Measurements from ENCODE around the gene ZNF423. TPM values are rescaled to one million over a fixed set of nuclear protein-coding genes. Genes with fewer than 3 reads are reported as not detected.

Gene ZNF423
- total and polyA plus RNA-seq, 4 donors, result 16.9 to 43.0 (median 34.4) TPM

DNA sequence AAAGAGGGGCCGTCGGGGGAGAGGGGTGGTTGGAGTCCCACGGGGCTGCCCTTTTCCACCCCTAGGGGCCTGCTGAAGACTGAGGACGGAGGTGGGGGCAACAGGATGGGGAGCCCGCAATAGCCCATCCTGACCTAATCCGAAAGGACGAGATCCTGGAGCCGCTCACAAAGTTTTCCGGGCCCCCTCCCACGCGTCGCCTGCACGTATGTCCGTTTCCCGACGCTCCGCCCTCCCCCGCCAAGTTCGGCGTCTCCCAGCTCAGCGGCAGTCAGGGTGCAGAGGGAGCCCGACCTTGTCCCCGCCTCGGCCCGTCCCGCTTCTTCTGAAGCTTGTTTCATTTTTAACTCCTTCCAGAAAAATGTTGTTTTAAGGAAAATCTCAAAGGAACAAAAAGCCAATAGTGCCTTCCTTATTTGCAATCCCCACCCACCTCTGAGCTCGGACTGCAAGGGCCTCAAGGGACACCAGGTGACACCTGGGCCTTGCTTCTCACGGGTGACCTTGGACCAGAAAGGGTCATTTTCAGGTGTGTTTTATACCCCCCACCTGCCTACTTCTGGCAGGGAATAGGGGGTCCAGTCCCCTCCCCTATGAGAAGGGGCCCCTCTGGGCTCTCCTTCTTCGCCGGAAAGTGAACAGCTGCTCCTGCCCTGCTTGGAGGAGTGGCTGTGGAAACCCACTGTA lies 3.4 kb upstream of the ZNF423 start:
- peaks cover 27% of the 10 kb centered on the region for H3K4me1 ChIP-seq (ENCODE audit: control insufficient read depth, insufficient read depth, low read length)
- H3K9me3 ChIP-seq (ENCODE audit: control insufficient read depth, insufficient read depth, low read length), result no peaks in the 10 kb centered on the region
- no peaks in the 10 kb centered on the region for H3K36me3 ChIP-seq (ENCODE audit: control insufficient read depth, insufficient read depth, low read length)
- H3K27me3 ChIP-seq (ENCODE audit: control insufficient read depth, insufficient read depth, low read length), result peaks cover 14% of the 10 kb centered on the region
- WGBS (ENCODE audit: insufficient coverage), result 2% methylated on average over 23 of the region's 30 CpGs
- H3K27ac ChIP-seq (ENCODE audit: low read depth, low read length), result peak overlapping the region; percentile 83
- peak in 1 of 6 donors; percentile 73 for DNase-seq (ENCODE audit: low read depth in 4 of 6, low spot score in 6 of 6)
- peak overlapping the region; percentile 43 for H3K4me3 ChIP-seq (ENCODE audit: low read depth, low read length)

GRCh38 chr16:49858200-49859124 lies 2.5 kb upstream of the ZNF423 start:
- Histone ChIP-seq H3K27me3 (ENCODE audit: control insufficient read depth, insufficient read depth, low read length) (peaks cover 14% of the 10 kb centered on the region), H3K9me3 (ENCODE audit: control insufficient read depth, insufficient read depth, low read length) (no peaks in the 10 kb centered on the region), H3K36me3 (ENCODE audit: control insufficient read depth, insufficient read depth, low read length) (no peaks in the 10 kb centered on the region), H3K4me3 (ENCODE audit: low read depth, low read length) (peak overlapping the region; percentile 61), H3K4me1 (ENCODE audit: control insufficient read depth, insufficient read depth, low read length) (peaks cover 31% of the 10 kb centered on the region), H3K27ac (ENCODE audit: low read depth, low read length) (peak overlapping the region; percentile 83)
- DNase-seq (ENCODE audit: low read depth in 4 of 6, low spot score in 6 of 6), result peak in 2 of 6 donors; percentile 51 to 87
- under 1% methylated on average over 84 of the region's 90 CpGs for WGBS (ENCODE audit: insufficient coverage)

GRCh38 chr16:49857423-49858181 lies 1.7 kb upstream of the ZNF423 start:
- peaks cover 14% of the 10 kb centered on the region for H3K27me3 ChIP-seq (ENCODE audit: control insufficient read depth, insufficient read depth, low read length)
- peaks cover 36% of the 10 kb centered on the region for H3K4me1 ChIP-seq (ENCODE audit: control insufficient read depth, insufficient read depth, low read length)
- H3K36me3 ChIP-seq (ENCODE audit: control insufficient read depth, insufficient read depth, low read length), result no peaks in the 10 kb centered on the region
- no peaks in the 10 kb centered on the region for H3K9me3 ChIP-seq (ENCODE audit: control insufficient read depth, insufficient read depth, low read length)
- DNase-seq (ENCODE audit: low read depth in 4 of 6, low spot score in 6 of 6), result peak in 2 of 6 donors; percentile 48 to 71
- WGBS (ENCODE audit: insufficient coverage), result 0% methylated on average over 52 of the region's 52 CpGs
- H3K4me3 ChIP-seq (ENCODE audit: low read depth, low read length), result peak overlapping the region; percentile 61
- no peak overlapping the region for H3K27ac ChIP-seq (ENCODE audit: low read depth, low read length)

DNA sequence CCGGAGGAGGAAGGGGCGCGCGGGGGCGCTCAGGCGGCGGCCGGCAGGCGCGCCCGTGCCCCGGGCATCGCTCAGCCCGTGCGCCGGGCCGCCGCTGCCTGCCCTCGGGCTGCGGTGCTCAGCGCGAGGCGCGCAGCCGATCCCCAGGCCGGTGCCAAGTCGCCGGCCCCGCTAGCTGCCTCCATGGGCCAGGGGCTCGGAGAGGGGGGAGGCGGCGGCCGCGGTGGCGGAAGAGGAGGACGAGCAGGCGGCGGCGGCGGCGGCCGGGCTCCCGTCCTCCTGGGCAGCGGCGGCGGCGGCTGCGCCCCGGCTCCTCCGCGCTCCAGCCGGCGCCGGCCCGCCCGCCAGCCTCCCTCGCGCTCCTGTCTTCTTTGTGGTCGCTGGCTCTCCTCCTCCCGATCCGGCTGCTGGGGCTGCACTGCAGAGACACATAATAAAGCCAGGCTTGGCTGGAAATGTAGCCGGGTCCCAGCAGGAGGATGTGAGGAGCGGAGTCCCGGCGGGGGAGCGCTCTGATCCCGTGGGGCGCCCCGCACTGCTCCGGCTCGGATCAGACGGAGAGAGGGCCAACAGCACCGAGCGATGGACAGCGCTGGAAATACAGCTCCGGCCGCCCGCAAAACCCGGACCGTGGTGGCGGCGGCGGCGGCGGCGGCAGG lies 889 bp upstream of the ZNF423 start:
- Histone ChIP-seq H3K27me3 (ENCODE audit: control insufficient read depth, insufficient read depth, low read length) (peaks cover 14% of the 10 kb centered on the region), H3K27ac (ENCODE audit: low read depth, low read length) (peak overlapping the region; percentile 76), H3K36me3 (ENCODE audit: control insufficient read depth, insufficient read depth, low read length) (no peaks in the 10 kb centered on the region), H3K4me3 (ENCODE audit: low read depth, low read length) (peak overlapping the region; percentile 61), H3K4me1 (ENCODE audit: control insufficient read depth, insufficient read depth, low read length) (peaks cover 36% of the 10 kb centered on the region), H3K9me3 (ENCODE audit: control insufficient read depth, insufficient read depth, low read length) (no peaks in the 10 kb centered on the region)
- WGBS (ENCODE audit: insufficient coverage), result under 1% methylated on average over 86 of the region's 86 CpGs
- peak in 3 of 6 donors; percentile 82 to 95 (median 95) for DNase-seq (ENCODE audit: low read depth in 4 of 6, low spot score in 6 of 6)

DNA sequence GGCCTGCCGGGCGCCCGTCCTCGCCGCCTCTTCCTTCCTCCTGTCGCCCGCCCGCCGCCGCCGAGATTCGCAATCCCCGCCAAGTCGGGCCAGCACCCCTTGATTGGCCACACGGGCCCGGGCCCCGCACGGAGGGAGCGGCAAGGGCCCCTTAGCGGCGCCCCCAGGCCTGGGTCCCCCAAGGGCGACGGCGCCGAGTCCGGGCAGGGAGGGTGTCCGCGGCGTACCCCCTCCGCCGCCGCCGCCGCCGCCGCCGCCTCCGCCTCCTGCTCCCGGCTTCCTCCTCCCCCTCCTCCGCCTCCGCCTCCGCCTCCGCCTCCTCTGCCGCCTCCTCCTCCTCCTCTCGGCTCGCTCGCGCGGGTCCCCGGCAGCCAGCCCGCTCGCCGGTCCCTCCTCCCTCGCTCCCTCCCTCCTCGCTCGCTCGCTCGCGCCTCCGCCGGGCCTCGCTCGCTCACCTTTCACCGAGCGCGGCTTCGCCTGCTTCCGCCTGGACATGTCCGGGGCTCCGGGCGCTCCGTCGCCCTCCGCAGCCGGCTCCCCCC lies 561 bp downstream of the ZNF423 start:
- Histone ChIP-seq H3K9me3 (ENCODE audit: control insufficient read depth, insufficient read depth, low read length) (no peaks in the 10 kb centered on the region), H3K4me3 (ENCODE audit: low read depth, low read length) (peak overlapping the region; percentile 50), H3K27me3 (ENCODE audit: control insufficient read depth, insufficient read depth, low read length) (peaks cover 16% of the 10 kb centered on the region), H3K4me1 (ENCODE audit: control insufficient read depth, insufficient read depth, low read length) (peaks cover 36% of the 10 kb centered on the region), H3K36me3 (ENCODE audit: control insufficient read depth, insufficient read depth, low read length) (no peaks in the 10 kb centered on the region), H3K27ac (ENCODE audit: low read depth, low read length) (peak overlapping the region; percentile 52)
- 0% methylated on average over 75 of the region's 75 CpGs for WGBS (ENCODE audit: insufficient coverage)
- peak in 3 of 6 donors; percentile 79 to 96 (median 95) for DNase-seq (ENCODE audit: low read depth in 4 of 6, low spot score in 6 of 6)

GRCh38 chr16:49854796-49855203 lies 1.1 kb downstream of the ZNF423 start:
- peak overlapping the region; percentile 57 for H3K27ac ChIP-seq (ENCODE audit: low read depth, low read length)
- peak overlapping the region; percentile 50 for H3K4me3 ChIP-seq (ENCODE audit: low read depth, low read length)
- no peak for DNase-seq (ENCODE audit: low read depth in 4 of 6, low spot score in 6 of 6)
- H3K27me3 ChIP-seq (ENCODE audit: control insufficient read depth, insufficient read depth, low read length), result peaks cover 16% of the 10 kb centered on the region
- no peaks in the 10 kb centered on the region for H3K36me3 ChIP-seq (ENCODE audit: control insufficient read depth, insufficient read depth, low read length)
- H3K9me3 ChIP-seq (ENCODE audit: control insufficient read depth, insufficient read depth, low read length), result no peaks in the 10 kb centered on the region
- H3K4me1 ChIP-seq (ENCODE audit: control insufficient read depth, insufficient read depth, low read length), result peaks cover 36% of the 10 kb centered on the region
- WGBS (ENCODE audit: insufficient coverage), result 1% methylated on average over 43 of the region's 45 CpGs

DNA sequence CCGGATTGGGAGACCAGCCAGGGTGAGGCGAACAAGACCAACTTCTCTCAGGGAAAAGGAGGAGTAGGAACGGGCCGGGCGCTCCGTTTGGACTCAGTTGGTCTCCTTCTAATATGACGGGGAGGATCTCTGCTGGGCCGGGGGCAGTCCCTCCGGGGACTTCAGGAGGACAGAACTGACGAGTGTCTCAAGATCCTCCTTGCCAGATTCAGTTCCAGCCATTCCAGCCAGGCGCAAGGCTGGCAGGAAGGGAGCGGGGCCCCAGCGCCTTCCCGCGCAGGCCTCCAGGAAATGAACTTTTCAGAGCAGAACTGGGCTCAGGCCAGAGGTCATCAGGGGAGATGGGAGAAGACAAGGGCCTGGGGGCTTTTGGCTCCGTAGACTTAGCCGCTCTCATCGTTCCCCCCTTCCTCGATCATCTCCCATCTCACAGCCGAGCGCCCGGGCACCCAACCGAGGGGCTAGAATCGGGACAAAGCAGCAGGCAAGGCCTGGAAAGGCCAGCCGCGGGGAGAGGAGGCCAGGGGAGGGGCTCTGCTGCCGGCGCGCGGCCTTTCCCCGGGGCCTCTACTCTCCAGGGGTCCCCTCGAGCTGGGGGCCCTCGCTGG lies 1.6 kb downstream of the ZNF423 start:
- Histone ChIP-seq H3K27ac (ENCODE audit: low read depth, low read length) (peak overlapping the region; percentile 57), H3K36me3 (ENCODE audit: control insufficient read depth, insufficient read depth, low read length) (no peaks in the 10 kb centered on the region), H3K27me3 (ENCODE audit: control insufficient read depth, insufficient read depth, low read length) (peaks cover 16% of the 10 kb centered on the region), H3K9me3 (ENCODE audit: control insufficient read depth, insufficient read depth, low read length) (no peaks in the 10 kb centered on the region), H3K4me1 (ENCODE audit: control insufficient read depth, insufficient read depth, low read length) (peaks cover 32% of the 10 kb centered on the region), H3K4me3 (ENCODE audit: low read depth, low read length) (peak overlapping the region; percentile 50)
- DNase-seq (ENCODE audit: low read depth in 4 of 6, low spot score in 6 of 6), result peak in 1 of 6 donors; percentile 65
- WGBS (ENCODE audit: insufficient coverage), result 13% methylated on average over 28 of the region's 33 CpGs

DNA sequence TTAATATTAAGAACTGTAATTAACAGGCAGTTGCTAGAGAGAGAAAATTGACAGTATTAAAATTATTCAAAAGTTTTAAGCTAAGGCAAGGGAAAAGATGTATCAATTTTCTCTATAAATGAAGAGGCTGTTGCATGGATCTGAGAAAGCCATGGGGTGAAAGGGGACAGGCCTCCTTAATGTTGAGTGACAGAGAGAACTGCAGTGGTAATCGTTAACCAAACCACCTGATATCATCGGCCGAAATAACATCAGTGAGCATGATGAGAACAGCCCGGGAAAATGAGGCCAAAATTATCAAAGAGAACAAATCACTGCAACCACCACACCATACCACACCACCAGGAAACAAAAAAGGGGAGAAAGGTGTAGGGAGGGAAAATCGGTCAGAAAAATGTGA lies 3.6 kb downstream of the ZNF423 start:
- no peaks in the 10 kb centered on the region for H3K9me3 ChIP-seq (ENCODE audit: control insufficient read depth, insufficient read depth, low read length)
- H3K4me1 ChIP-seq (ENCODE audit: control insufficient read depth, insufficient read depth, low read length), result peaks cover 13% of the 10 kb centered on the region
- no peaks in the 10 kb centered on the region for H3K36me3 ChIP-seq (ENCODE audit: control insufficient read depth, insufficient read depth, low read length)
- no peak for DNase-seq (ENCODE audit: low read depth in 4 of 6, low spot score in 6 of 6)
- no CpG with 5 or more reads among the region's 5 CpGs for WGBS (ENCODE audit: insufficient coverage)
- H3K27me3 ChIP-seq (ENCODE audit: control insufficient read depth, insufficient read depth, low read length), result peaks cover 3% of the 10 kb centered on the region
- no peak overlapping the region for H3K4me3 ChIP-seq (ENCODE audit: low read depth, low read length)
- no peak overlapping the region for H3K27ac ChIP-seq (ENCODE audit: low read depth, low read length)
